H9 (cell line): ENCODE results near the gene AREG. TPM values are rescaled to one million over a fixed set of nuclear protein-coding genes. Genes with fewer than 3 reads are reported as not detected.

Source experiments
- DNase-seq: peaks from one replicate; pipeline ENCODE4 v3.0.0-alpha.2; 2017
- H2AFZ ChIP-seq: one replicate; pipeline ENCODE4 v1.6.1; 2013; ENCODE audit warnings: mild to moderate bottlenecking, low read length, control low read depth, moderate library complexity
- H2AK5ac ChIP-seq: 2 replicates; pipeline ENCODE4 v1.6.1; 2013; ENCODE audit warnings: low read length, control low read depth, mixed read lengths; ENCODE audit not compliant: insufficient read length
- H2BK120ac ChIP-seq: one replicate; pipeline ENCODE4 v1.6.1; 2013; ENCODE audit warnings: low read depth, mild to moderate bottlenecking, low read length, control low read depth, inconsistent platforms; ENCODE audit not compliant: poor library complexity, severe bottlenecking
- H2BK12ac ChIP-seq: 2 replicates; pipeline ENCODE4 v1.6.1; 2013; ENCODE audit warnings: low read length, control low read depth, mixed read lengths, low read depth; ENCODE audit not compliant: insufficient read length
- H2BK15ac ChIP-seq: 2 replicates; pipeline ENCODE4 v1.6.1; 2013; ENCODE audit warnings: low read depth, low read length, control low read depth
- H2BK20ac ChIP-seq: one replicate; pipeline ENCODE4 v1.6.1; 2013; ENCODE audit warnings: low read depth, mild to moderate bottlenecking, low read length, control low read depth, inconsistent platforms; ENCODE audit not compliant: poor library complexity, severe bottlenecking
- H2BK5ac ChIP-seq: 2 replicates; pipeline ENCODE4 v1.6.1; 2013; ENCODE audit warnings: low read length, control low read depth, mixed read lengths; ENCODE audit not compliant: insufficient read length
- H3K14ac ChIP-seq: 2 replicates; pipeline ENCODE4 v1.6.1; 2013; ENCODE audit warnings: low read length, control low read depth; ENCODE audit not compliant: insufficient read depth
- H3K18ac ChIP-seq: 2 replicates; pipeline ENCODE4 v1.6.1; 2013; ENCODE audit warnings: low read depth, mild to moderate bottlenecking, mixed read lengths, low read length, control low read depth; ENCODE audit not compliant: insufficient read length
- H3K23ac ChIP-seq: 2 replicates; pipeline ENCODE4 v1.6.1; 2013; ENCODE audit warnings: low read length, control low read depth, mixed read lengths, low read depth; ENCODE audit not compliant: insufficient read length
- H3K23me2 ChIP-seq: 2 replicates; pipeline ENCODE4 v1.6.1; 2013; ENCODE audit warnings: low read depth, mild to moderate bottlenecking, mixed read lengths, low read length, control low read depth; ENCODE audit not compliant: insufficient read length, poor library complexity, severe bottlenecking
- H3K27ac ChIP-seq: 2 replicates; pipeline ENCODE4 v1.5.1; 2013; ENCODE audit warnings: low read length, control low read depth, mixed read lengths, low read depth; ENCODE audit not compliant: insufficient read length
- H3K27me3 ChIP-seq: 2 replicates; pipeline ENCODE4 v1.6.1; 2013; ENCODE audit warnings: low read length, control low read depth, inconsistent platforms; ENCODE audit not compliant: insufficient read depth
- H3K4ac ChIP-seq: 2 replicates; pipeline ENCODE4 v1.6.1; 2013; ENCODE audit warnings: low read depth, mild to moderate bottlenecking, control low read depth, inconsistent platforms, low read length, moderate library complexity
- H3K4me1 ChIP-seq: 2 replicates; pipeline ENCODE4 v1.6.1; 2013; ENCODE audit warnings: low read length, control low read depth, inconsistent platforms; ENCODE audit not compliant: insufficient read depth
- H3K4me2 ChIP-seq: 2 replicates; pipeline ENCODE4 v1.6.1; 2013; ENCODE audit warnings: low read length, control low read depth, mixed read lengths; ENCODE audit not compliant: insufficient read length, insufficient read depth
- H3K56ac ChIP-seq: 2 replicates; pipeline ENCODE4 v1.6.1; 2013; ENCODE audit warnings: low read depth, mild to moderate bottlenecking, mixed read lengths, low read length, control low read depth; ENCODE audit not compliant: insufficient read length
- H3K79me1 ChIP-seq: 2 replicates; pipeline ENCODE4 v1.6.1; 2013; ENCODE audit warnings: low read depth, mild to moderate bottlenecking, moderate library complexity, low read length, control low read depth, inconsistent platforms; ENCODE audit not compliant: insufficient read depth, poor library complexity, severe bottlenecking
- H3K79me2 ChIP-seq: 2 replicates; pipeline ENCODE4 v1.6.1; 2013; ENCODE audit warnings: low read length, control low read depth, inconsistent platforms; ENCODE audit not compliant: insufficient read depth
- H3K9ac ChIP-seq: 2 replicates; pipeline ENCODE4 v1.6.1; 2013; ENCODE audit warnings: low read length, control low read depth, mixed read lengths; ENCODE audit not compliant: insufficient read length; ENCODE audit errors: extremely low read depth
- H3K9me3 ChIP-seq: one replicate; pipeline ENCODE4 v1.6.1; 2013; ENCODE audit warnings: low read depth, low read length, inconsistent platforms; ENCODE audit not compliant: control insufficient read depth
- H3T11ph ChIP-seq: one replicate; pipeline ENCODE4 v1.6.1; 2013; ENCODE audit warnings: mild to moderate bottlenecking, low read length, control low read depth, inconsistent platforms
- H4K20me1 ChIP-seq: one replicate; pipeline ENCODE4 v1.6.1; 2013; ENCODE audit not compliant: control insufficient read depth, insufficient read length, insufficient read depth
- H4K5ac ChIP-seq: 2 replicates; pipeline ENCODE4 v1.6.1; 2013; ENCODE audit warnings: low read depth, mild to moderate bottlenecking, mixed read lengths, low read length, control low read depth; ENCODE audit not compliant: insufficient read length
- H4K8ac ChIP-seq: replicated peaks from 2 replicates; pipeline ENCODE4 v1.6.1; 2013; ENCODE audit warnings: low read length, control low read depth, mixed read lengths, low read depth; ENCODE audit not compliant: insufficient read length
- H4K91ac ChIP-seq: 2 replicates; pipeline ENCODE4 v1.6.1; 2013; ENCODE audit warnings: low read depth, mild to moderate bottlenecking, moderate library complexity, mixed read lengths, low read length, control low read depth; ENCODE audit not compliant: insufficient read length
- H3K27ac Mint-ChIP-seq, 3 experiments: 2 replicates in 2 of 3; 3 replicates in 1 of 3; pipeline ENCODE4 v1.8.0; 2020 to 2021; ENCODE audit warnings: mixed read lengths in 3 of 3, mild to moderate bottlenecking in 1 of 3, moderate library complexity in 1 of 3
- H3K27me3 Mint-ChIP-seq: 2 replicates; pipeline ENCODE4 v1.8.0; 2021; ENCODE audit warnings: low read depth, mild to moderate bottlenecking, moderate library complexity, mixed read lengths
- H3K36me3 Mint-ChIP-seq, 3 experiments: 2 replicates in 2 of 3; 3 replicates in 1 of 3; pipeline ENCODE4 v1.8.0; 2020 to 2021; ENCODE audit warnings: low read depth in 3 of 3, mixed read lengths in 3 of 3; ENCODE audit not compliant: insufficient read depth in 1 of 3
- H3K4me1 Mint-ChIP-seq, 2 experiments: 2 replicates each; pipeline ENCODE4 v1.8.0; 2020; ENCODE audit warnings: mixed read lengths in 2 of 2
- H3K4me3 Mint-ChIP-seq, 2 experiments: 2 replicates in 1 of 2; 3 replicates in 1 of 2; pipeline ENCODE4 v1.8.0; 2020 to 2021; ENCODE audit warnings: mild to moderate bottlenecking in 2 of 2, mixed read lengths in 2 of 2, moderate library complexity in 1 of 2
- H3K9me3 Mint-ChIP-seq, 2 experiments: 2 replicates in 1 of 2; 3 replicates in 1 of 2; pipeline ENCODE4 v1.8.0; 2020; ENCODE audit warnings: mild to moderate bottlenecking in 2 of 2, mixed read lengths in 2 of 2, moderate library complexity in 1 of 2
- CTCF ChIP-seq: fragments of 200-600 bp; sonication (generic); conservative IDR thresholded peaks from 3 replicates; pipeline ENCODE4 v1.8.0; 2021; ENCODE audit warnings: antibody characterized with exemption, mild to moderate bottlenecking
- WGBS: extraction: QIAGEN DNeasy Blood & Tissue Kit; methylation state at CpG from one replicate; pipeline ENCODE4 v1.1.7; 2013; ENCODE audit warnings: missing lambda C conversion rate, low lambda C conversion rate, mixed read lengths; ENCODE audit not compliant: insufficient read length; ENCODE audit errors: extremely low coverage; 5-methylcytosine and 5-hydroxymethylcytosine counted together
- total RNA-seq: library from RNA; stranded (reverse); gene quantifications from 2 replicates; pipeline ENCODE4 v1.2.1, GENCODE V29; 2021

Gene AREG
- total RNA-seq, 1 experiment from 2014 or later: 0.28 TPM

GRCh38 chr4:74420863-74421262 is 24.1 kb upstream of the AREG start:
- H4K91ac ChIP-seq: no peak overlapping the region
- Mint-ChIP-seq H3K27me3 (no peaks in the 10 kb centered on the region), H3K36me3 (peaks cover 0 to 1% (median 0%) of the 10 kb centered on the region in 3 experiments; a peak in 1 of 7 replicates), H3K4me1 (peaks cover 5 to 6% of the 10 kb centered on the region in 2 experiments; a peak in 3 of 4 replicates), H3K4me3 (no peak overlapping the region), H3K9me3 (peaks cover 7% of the 10 kb centered on the region in 2 experiments; a peak in 4 of 5 replicates), H3K27ac (no peak overlapping the region)
- H3K4me1 ChIP-seq: no peaks in the 10 kb centered on the region
- H3K27me3 ChIP-seq: no peaks in the 10 kb centered on the region
- no peak overlapping the region for H2BK5ac ChIP-seq
- no peak overlapping the region for H3K27ac ChIP-seq
- no peak overlapping the region for H4K5ac ChIP-seq
- H3K9ac ChIP-seq: no peak overlapping the region
- H4K8ac ChIP-seq: no peak overlapping the region
- no peak overlapping the region for H2BK12ac ChIP-seq
- no peak overlapping the region for H3K23ac ChIP-seq
- no peaks in the 10 kb centered on the region for H3K79me1 ChIP-seq
- no peak overlapping the region for H2AK5ac ChIP-seq
- no peaks in the 10 kb centered on the region for H3K9me3 ChIP-seq
- no peaks in the 10 kb centered on the region for H3K23me2 ChIP-seq
- no peak for DNase-seq
- no peaks in the 10 kb centered on the region for H3K79me2 ChIP-seq
- H2BK120ac ChIP-seq: no peak overlapping the region
- H2AFZ ChIP-seq: no peak overlapping the region
- H3K4ac ChIP-seq: no peak overlapping the region
- no peak overlapping the region for H3K18ac ChIP-seq
- H3K56ac ChIP-seq: no peak overlapping the region
- no peak overlapping the region for H2BK20ac ChIP-seq
- no peaks in the 10 kb centered on the region for H4K20me1 ChIP-seq
- H3T11ph ChIP-seq: no peak overlapping the region
- no peak for TF ChIP-seq CTCF
- no peak overlapping the region for H3K4me2 ChIP-seq
- H3K14ac ChIP-seq: no peak overlapping the region
- no peak overlapping the region for H2BK15ac ChIP-seq
- no CpG with 5 or more reads among the region's 5 CpGs for WGBS
